IMR-90 (cell line): ENCODE measurements around the gene CABP4. TPM values are rescaled to one million over a fixed set of nuclear protein-coding genes. Genes with fewer than 3 reads are reported as not detected.

Experiments
- ATAC-seq: fragments of 200-7000 bp; cut with Tn5 transposase; 2 replicates; pipeline ENCODE4 v1.9.1; 2020; ENCODE audit warnings: low read depth, mild to moderate bottlenecking, moderate library complexity
- BruUV-seq: library from RNA; stranded (reverse); fragments of 400-500 nt; replicated peaks from 2 replicates; lab custom pipeline; 2021; lab: Mats Ljungman, UMichigan
- CTCF ChIA-PET: fragments of 300-600 bp; formaldehyde crosslinking; extraction: SDS; loops from one replicate; lab custom pipeline; 2021; ENCODE audit warnings: antibody characterized with exemption; lab: Yijun Ruan, JAX
- POLR2A ChIA-PET: fragments of 300-600 bp; sonication (Branson Sonifier 250); formaldehyde crosslinking; loops from one replicate; lab custom pipeline; 2022; ENCODE audit warnings: antibody characterized with exemption; ENCODE audit not compliant: unreplicated experiment; lab: Charles Lee
- DNase-seq: peaks from one replicate; pipeline ENCODE4 v3.0.0; 2013
- H2AFZ ChIP-seq: replicated peaks from 2 replicates; pipeline ENCODE3; 2013; ENCODE audit warnings: low read length, mild to moderate bottlenecking; ENCODE audit not compliant: poor library complexity
- H2AK5ac ChIP-seq: 2 replicates; pipeline ENCODE4 v1.6.1; 2013; ENCODE audit warnings: low read depth, low read length, inconsistent platforms
- H2AK9ac ChIP-seq: replicated peaks from 2 replicates; pipeline ENCODE3; 2013; ENCODE audit warnings: mild to moderate bottlenecking, low read depth, low read length, moderate library complexity; ENCODE audit not compliant: poor library complexity
- H2BK120ac ChIP-seq: 2 replicates; pipeline ENCODE4 v1.6.1; 2013; ENCODE audit warnings: low read depth, low read length, inconsistent platforms
- H2BK15ac ChIP-seq: 3 replicates; pipeline ENCODE4 v1.6.1; 2013; ENCODE audit warnings: low read depth, low read length, inconsistent platforms
- H2BK20ac ChIP-seq: 2 replicates; pipeline ENCODE4 v1.6.1; 2013; ENCODE audit warnings: low read depth, mild to moderate bottlenecking, inconsistent platforms, low read length, moderate library complexity
- H2BK5ac ChIP-seq: 2 replicates; pipeline ENCODE4 v1.6.1; 2013; ENCODE audit warnings: mild to moderate bottlenecking, low read depth, low read length, inconsistent platforms; ENCODE audit not compliant: poor library complexity, severe bottlenecking
- H3K14ac ChIP-seq: replicated peaks from 2 replicates; pipeline ENCODE4 v1.6.1; 2013; ENCODE audit warnings: low read depth, low read length, inconsistent platforms
- H3K18ac ChIP-seq: 2 replicates; pipeline ENCODE4 v1.6.1; 2013; ENCODE audit warnings: low read depth, low read length, control low read depth
- H3K23ac ChIP-seq: 2 replicates; pipeline ENCODE4 v1.6.1; 2013; ENCODE audit warnings: low read depth, low read length, inconsistent platforms
- H3K27ac ChIP-seq: 2 replicates; pipeline ENCODE4 v1.5.1; 2013; ENCODE audit warnings: mild to moderate bottlenecking, control low read depth, low read length; ENCODE audit not compliant: insufficient read depth
- H3K27me3 ChIP-seq: 2 replicates; pipeline ENCODE4 v1.6.1; 2013; ENCODE audit warnings: low read length; ENCODE audit not compliant: control insufficient read depth, insufficient read depth
- H3K36me3 ChIP-seq: 2 replicates; pipeline ENCODE4 v1.6.1; 2013; ENCODE audit warnings: low read length, mixed read lengths; ENCODE audit not compliant: control insufficient read depth, insufficient read depth
- H3K4ac ChIP-seq: 2 replicates; pipeline ENCODE4 v1.6.1; 2013; ENCODE audit warnings: low read depth, low read length, inconsistent platforms
- H3K4me1 ChIP-seq: 2 replicates; pipeline ENCODE4 v1.6.1; 2013; ENCODE audit warnings: low read length, mixed read lengths; ENCODE audit not compliant: control insufficient read depth, insufficient read depth
- H3K4me2 ChIP-seq: 2 replicates; pipeline ENCODE4 v1.6.1; 2013; ENCODE audit warnings: low read depth, mild to moderate bottlenecking, control low read depth, low read length, moderate library complexity
- H3K4me3 ChIP-seq: 2 replicates; pipeline ENCODE4 v1.5.1; 2013; ENCODE audit warnings: low read depth, mild to moderate bottlenecking, control low read depth, low read length, moderate library complexity; ENCODE audit not compliant: insufficient read depth
- H3K56ac ChIP-seq: 2 replicates; pipeline ENCODE4 v1.6.1; 2013; ENCODE audit warnings: low read length, inconsistent platforms; ENCODE audit not compliant: insufficient read depth; ENCODE audit errors: extremely low read depth
- H3K79me1 ChIP-seq, 2 experiments: 2 replicates each; pipeline ENCODE4 v1.6.1; 2013; ENCODE audit warnings: low read length in 2 of 2, inconsistent platforms in 1 of 2, low read depth in 1 of 2
- H3K9ac ChIP-seq: 2 replicates; pipeline ENCODE4 v1.6.1; 2013; ENCODE audit warnings: low read depth, low read length, control low read depth
- H3K9me1 ChIP-seq: 2 replicates; pipeline ENCODE4 v1.6.1; 2013; ENCODE audit warnings: low read length, inconsistent platforms; ENCODE audit not compliant: insufficient read depth
- H3K9me3 ChIP-seq: 2 replicates; pipeline ENCODE4 v1.6.1; 2013; ENCODE audit warnings: low read length; ENCODE audit not compliant: control insufficient read depth, insufficient read depth
- H4K20me1 ChIP-seq: 2 replicates; pipeline ENCODE4 v1.6.1; 2013; ENCODE audit warnings: low read length, inconsistent platforms; ENCODE audit not compliant: insufficient read depth
- H4K5ac ChIP-seq: 2 replicates; pipeline ENCODE4 v1.6.1; 2013; ENCODE audit warnings: mild to moderate bottlenecking, low read depth, low read length, control low read depth
- H4K8ac ChIP-seq, 2 experiments: 2 replicates each; pipeline ENCODE4 v1.6.1; 2013; ENCODE audit warnings: low read depth in 2 of 2, low read length in 2 of 2, control low read depth in 1 of 2, inconsistent platforms in 1 of 2
- H4K91ac ChIP-seq: 2 replicates; pipeline ENCODE4 v1.6.1; 2013; ENCODE audit warnings: low read depth, low read length, inconsistent platforms; ENCODE audit not compliant: insufficient read depth
- CEBPB ChIP-seq: IDR thresholded peaks from 2 replicates; pipeline ENCODE4 v1.6.1; 2012; ENCODE audit warnings: low read depth, low read length, improper control_type of control experiment
- CHD1 ChIP-seq: IDR thresholded peaks from 2 replicates; pipeline ENCODE4 v1.6.1; 2012; ENCODE audit warnings: low read depth, low read length, improper control_type of control experiment
- FOS ChIP-seq: fragments of 150-350 bp; IDR thresholded peaks from 2 replicates; pipeline ENCODE4 v1.6.1; 2016; ENCODE audit warnings: low read depth, low read length
- MAFK ChIP-seq: IDR thresholded peaks from 2 replicates; pipeline ENCODE4 v1.6.1; 2012; ENCODE audit warnings: low read depth, low read length, improper control_type of control experiment
- MAZ ChIP-seq: IDR thresholded peaks from 2 replicates; pipeline ENCODE4 v1.6.1; 2012; ENCODE audit warnings: low read depth, mild to moderate bottlenecking, low read length, improper control_type of control experiment, moderate library complexity, borderline replicate concordance
- MXI1 ChIP-seq: IDR thresholded peaks from 2 replicates; pipeline ENCODE4 v1.6.1; 2012; ENCODE audit warnings: low read depth, mild to moderate bottlenecking, low read length, moderate library complexity, borderline replicate concordance
- NFE2L2 ChIP-seq: fragments of 150-350 bp; IDR thresholded peaks from 2 replicates; pipeline ENCODE4 v1.6.1; 2016; ENCODE audit warnings: low read depth, mild to moderate bottlenecking, low read length
- POLR2A ChIP-seq: IDR thresholded peaks from 2 replicates; pipeline ENCODE4 v1.6.1; 2012; ENCODE audit warnings: mild to moderate bottlenecking, low read depth, low read length
- RFX5 ChIP-seq: IDR thresholded peaks from 2 replicates; pipeline ENCODE4 v1.8.0; 2012; ENCODE audit warnings: low read depth, mild to moderate bottlenecking, low read length, moderate library complexity
- SMC3 ChIP-seq: fragments of 150-350 bp; IDR thresholded peaks from 2 replicates; pipeline ENCODE4 v1.6.1; 2016; ENCODE audit warnings: low read depth, mild to moderate bottlenecking, antibody characterized with exemption, low read length, moderate library complexity
- WGBS, 2 experiments: methylation state at CpG; one replicate each; pipeline versions ENCODE4 v1.1.5 to v1.1.7; 2013; ENCODE audit warnings: missing lambda C conversion rate in 2 of 2; ENCODE audit not compliant: insufficient read length in 1 of 2; ENCODE audit errors: extremely low coverage in 2 of 2; 5-methylcytosine and 5-hydroxymethylcytosine counted together
- dilution Hi-C: fragments of 300-500 bp; cut with HindIII; formaldehyde crosslinking; loops from one replicate; pipeline ENCODE4 v1.14.3; 2018; ENCODE audit warnings: low sequenced_read_pairs; ENCODE audit not compliant: unreplicated experiment
- in situ Hi-C: fragments of 300-500 bp; cut with MboI; formaldehyde crosslinking; loops from 3 replicates; pipeline ENCODE4 v1.14.3; 2019; ENCODE audit warnings: low sequenced_read_pairs, inconsistent platforms, mixed read lengths
- intact Hi-C: fragments of 100-400 bp; cut with micrococcal nuclease; formaldehyde crosslinking; loops from 2 replicates; pipeline ENCODE4 v1.10.0; 2022
- polyA plus RNA-seq, 3 experiments: library from polyadenylated mRNA; depleted of rRNA; stranded (reverse); fragments of >200 nt; gene quantifications; 2 replicates each; pipeline ENCODE4 v1.2.3, GENCODE V29; 2012; ENCODE audit warnings: low replicate concordance in 1 of 3
- total RNA-seq: library from RNA; depleted of rRNA; stranded (reverse); fragments of >200 nt; gene quantifications from 2 replicates; pipeline ENCODE4 v1.2.3, GENCODE V29; 2012
- TF ChIP-seq, protein P1 (sequence below): fragments of 150-350 bp; IDR thresholded peaks from 2 replicates; pipeline ENCODE4 v1.6.1; 2017; ENCODE audit warnings: mild to moderate bottlenecking, antibody characterized with exemption, low read length, low read depth
- TF ChIP-seq, protein P2 (sequence below): conservative IDR thresholded peaks from 2 replicates; pipeline ENCODE4 v1.5.1; 2012; ENCODE audit warnings: mild to moderate bottlenecking, low read depth, low read length, improper control_type of control experiment

Gene CABP4
- total and polyA plus RNA-seq, 2 of the 4 experiments (the other 2 are of a cell fraction) = not detected

DNA sequence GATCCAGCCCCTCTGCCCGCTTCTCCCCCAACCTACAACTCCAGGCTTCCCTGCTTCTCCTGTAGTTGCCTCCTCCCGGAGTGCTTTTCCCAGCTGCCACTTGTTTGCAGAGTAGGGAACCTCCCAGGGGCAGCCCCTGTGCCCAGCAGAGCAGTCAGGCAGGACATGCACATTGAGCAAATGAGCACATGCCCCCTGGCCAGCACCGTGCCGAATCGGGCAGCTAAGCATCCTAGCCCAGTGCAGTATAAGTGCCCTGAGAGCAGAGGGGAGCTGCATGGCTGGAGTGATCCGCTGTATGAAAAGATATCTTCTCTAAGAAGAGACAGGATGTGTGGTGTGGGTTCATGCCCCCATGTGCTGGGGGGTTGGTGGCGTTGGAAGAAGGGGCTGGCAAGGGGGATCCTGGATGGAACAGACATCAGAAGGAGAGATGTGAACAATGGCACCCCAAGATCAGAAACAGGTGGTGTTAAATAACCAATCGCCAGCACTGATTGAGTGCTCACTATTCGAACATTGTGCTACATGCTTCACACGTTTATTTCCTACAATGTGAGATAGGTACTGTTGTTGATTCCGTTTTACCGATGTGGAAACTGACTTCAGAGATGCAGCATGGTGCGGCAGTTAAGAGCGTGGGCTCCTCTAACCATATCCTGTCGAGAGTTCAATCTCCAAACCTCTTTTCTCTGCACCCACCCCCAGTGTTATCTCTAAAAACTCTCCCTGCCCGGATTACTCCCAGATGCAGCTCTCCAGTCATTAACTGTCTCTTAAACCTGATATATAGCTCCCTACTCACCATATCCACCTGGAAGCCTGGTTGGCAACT is 28.9 kb downstream of the CABP4 start (continued):
- TF ChIP-seq, protein P1, sequence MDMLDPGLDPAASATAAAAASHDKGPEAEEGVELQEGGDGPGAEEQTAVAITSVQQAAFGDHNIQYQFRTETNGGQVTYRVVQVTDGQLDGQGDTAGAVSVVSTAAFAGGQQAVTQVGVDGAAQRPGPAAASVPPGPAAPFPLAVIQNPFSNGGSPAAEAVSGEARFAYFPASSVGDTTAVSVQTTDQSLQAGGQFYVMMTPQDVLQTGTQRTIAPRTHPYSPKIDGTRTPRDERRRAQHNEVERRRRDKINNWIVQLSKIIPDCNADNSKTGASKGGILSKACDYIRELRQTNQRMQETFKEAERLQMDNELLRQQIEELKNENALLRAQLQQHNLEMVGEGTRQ = no peak

DNA sequence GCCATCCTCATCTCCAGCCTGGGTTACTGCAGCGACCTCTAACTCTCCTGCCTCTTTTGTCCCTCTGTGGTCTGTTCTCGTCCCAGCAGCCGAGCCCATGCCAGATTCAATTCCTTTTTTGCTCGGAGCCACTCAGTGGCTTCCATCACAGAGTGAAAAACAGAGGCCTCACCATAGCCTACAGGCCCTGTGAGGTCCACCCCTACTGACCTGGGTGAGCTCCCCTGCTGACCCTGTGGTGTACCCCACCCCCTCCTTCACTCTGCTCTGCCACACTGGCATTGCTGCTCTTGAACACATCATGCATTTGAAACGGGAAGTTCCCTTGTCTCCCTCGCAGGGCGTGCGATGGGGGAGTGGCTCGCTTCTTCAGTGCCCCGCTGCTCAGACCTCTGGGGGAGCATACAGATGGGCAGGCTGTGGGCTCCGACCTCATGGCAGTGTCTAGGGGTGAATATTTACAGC is 29.7 kb downstream of the CABP4 start:
- no peak overlapping the region for H2BK20ac ChIP-seq
- ATAC-seq (no peak), DNase-seq (no peak)
- H3K27me3 ChIP-seq = no peaks in the 10 kb centered on the region
- POLR2A ChIA-PET = interaction anchor here (0.5 kb wide), 1 partner anchor 83 kb away, joined by 3 read pairs; the partner anchor contains the start of gene PPP1CA
- no peak overlapping the region for H3K56ac ChIP-seq
- no peak overlapping the region for H2AK5ac ChIP-seq
- no peaks in the 10 kb centered on the region; the same call in none of the 2 replicates for H4K20me1 ChIP-seq
- no TSS peak for BruUV-seq
- dilution Hi-C loops (no loop called here), in situ Hi-C loops (no loop called here), intact Hi-C loops (loop anchor here (5.0 kb wide), 1 partner anchor 63 kb away; no protein-coding TSS in a partner anchor)
- peaks cover 18% of the 10 kb centered on the region for H3K9me1 ChIP-seq
- peaks cover 3% of the 10 kb centered on the region; the same call in 1 of the 2 replicates for H3K4me1 ChIP-seq
- no peak overlapping the region for H3K18ac ChIP-seq
- no peak overlapping the region for H4K8ac ChIP-seq
- no peak overlapping the region for H2BK15ac ChIP-seq
- H4K91ac ChIP-seq = no peak overlapping the region
- no peak overlapping the region for H3K27ac ChIP-seq
- no peak overlapping the region for H4K5ac ChIP-seq
- H3K4me2 ChIP-seq = no peak overlapping the region
- WGBS, 2 experiments = 94% methylated on average over 9 of the region's 11 CpGs; no CpG with 5 or more reads in 1 of the 2 experiments
- H2AK9ac ChIP-seq = peak overlapping the region; percentile 24
- no peak overlapping the region for H2BK5ac ChIP-seq
- no peak overlapping the region for H2BK120ac ChIP-seq
- peaks cover 14 to 38% of the 10 kb centered on the region in 2 experiments for H3K79me1 ChIP-seq
- no peak overlapping the region for H2AFZ ChIP-seq
- no peak overlapping the region for H3K4ac ChIP-seq
- H3K36me3 ChIP-seq = peaks cover 14% of the 10 kb centered on the region
- no peaks in the 10 kb centered on the region for H3K9me3 ChIP-seq
- no peak overlapping the region for H3K14ac ChIP-seq
- H3K23ac ChIP-seq = no peak overlapping the region
- no peak overlapping the region for H3K4me3 ChIP-seq
- H3K9ac ChIP-seq = no peak overlapping the region
- CTCF ChIA-PET = no interaction called here
- TF ChIP-seq, protein P2, sequence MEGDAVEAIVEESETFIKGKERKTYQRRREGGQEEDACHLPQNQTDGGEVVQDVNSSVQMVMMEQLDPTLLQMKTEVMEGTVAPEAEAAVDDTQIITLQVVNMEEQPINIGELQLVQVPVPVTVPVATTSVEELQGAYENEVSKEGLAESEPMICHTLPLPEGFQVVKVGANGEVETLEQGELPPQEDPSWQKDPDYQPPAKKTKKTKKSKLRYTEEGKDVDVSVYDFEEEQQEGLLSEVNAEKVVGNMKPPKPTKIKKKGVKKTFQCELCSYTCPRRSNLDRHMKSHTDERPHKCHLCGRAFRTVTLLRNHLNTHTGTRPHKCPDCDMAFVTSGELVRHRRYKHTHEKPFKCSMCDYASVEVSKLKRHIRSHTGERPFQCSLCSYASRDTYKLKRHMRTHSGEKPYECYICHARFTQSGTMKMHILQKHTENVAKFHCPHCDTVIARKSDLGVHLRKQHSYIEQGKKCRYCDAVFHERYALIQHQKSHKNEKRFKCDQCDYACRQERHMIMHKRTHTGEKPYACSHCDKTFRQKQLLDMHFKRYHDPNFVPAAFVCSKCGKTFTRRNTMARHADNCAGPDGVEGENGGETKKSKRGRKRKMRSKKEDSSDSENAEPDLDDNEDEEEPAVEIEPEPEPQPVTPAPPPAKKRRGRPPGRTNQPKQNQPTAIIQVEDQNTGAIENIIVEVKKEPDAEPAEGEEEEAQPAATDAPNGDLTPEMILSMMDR = no peak
- TF ChIP-seq MAZ (no peak), MAFK (no peak), NFE2L2 (no peak), MXI1 (no peak), CHD1 (no peak), POLR2A (no peak), FOS (no peak), SMC3 (no peak), RFX5 (no peak), CEBPB (no peak)
- TF ChIP-seq, protein P1 = no peak
